Activated naive CD8-positive, alpha-beta T cell treated with anti-CD3 and anti-CD28 coated beads for 36 hours (primary cell): ENCODE results near the gene FHL5. TPM values are rescaled to one million over a fixed set of nuclear protein-coding genes. Genes with fewer than 3 reads are reported as not detected.
"Not testable (repeated sequence)": the region's sequence is repeated elsewhere in the genome, so short reads cannot be mapped to it uniquely, and the experiment has no call there.

Source experiments
- DNase-seq: peaks from one replicate; pipeline ENCODE4 v3.0.0; 2021
- H3K27ac Mint-ChIP-seq: one replicate; pipeline ENCODE4 v1.8.0; 2022; ENCODE audit warnings: mild to moderate bottlenecking, moderate library complexity, mixed read lengths
- H3K27me3 Mint-ChIP-seq: one replicate; pipeline ENCODE4 v1.8.0; 2022; ENCODE audit warnings: mild to moderate bottlenecking, mixed read lengths
- H3K36me3 Mint-ChIP-seq: one replicate; pipeline ENCODE4 v1.8.0; 2021; ENCODE audit warnings: mild to moderate bottlenecking, mixed read lengths
- H3K4me1 Mint-ChIP-seq: one replicate; pipeline ENCODE4 v1.8.0; 2021; ENCODE audit warnings: mixed read lengths
- H3K4me3 Mint-ChIP-seq: one replicate; pipeline ENCODE4 v1.8.0; 2022; ENCODE audit warnings: mild to moderate bottlenecking, moderate library complexity, mixed read lengths
- H3K9me3 Mint-ChIP-seq: one replicate; pipeline ENCODE4 v1.8.0; 2022; ENCODE audit warnings: mixed read lengths
- total RNA-seq, 2 experiments: library from RNA; stranded (reverse); gene quantifications; one replicate each; pipeline ENCODE4 v1.2.3, GENCODE V29; 2021

FHL5 gene
- total RNA-seq, 2 experiments from 2014 or later: not detected

DNA sequence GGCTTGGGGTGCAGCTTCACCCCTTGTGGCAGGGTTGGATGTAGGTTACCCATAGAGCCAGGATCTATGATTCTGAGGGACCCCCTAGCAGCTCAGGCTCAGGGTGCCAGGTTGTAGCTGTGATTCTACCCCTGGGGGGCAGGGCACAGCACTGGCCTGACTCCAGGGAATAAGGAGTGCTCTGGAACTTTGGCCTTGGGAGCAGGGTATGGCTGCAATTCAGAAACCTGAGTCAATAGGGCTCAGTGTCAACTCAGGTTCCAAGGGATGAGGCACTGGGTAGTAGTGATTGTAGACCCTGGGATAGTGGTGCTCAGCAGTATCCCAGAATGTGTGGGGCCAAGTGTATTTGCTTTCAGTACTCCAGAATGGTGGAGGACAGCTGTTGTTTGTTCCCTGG is 8.6 kb downstream of the FHL5 start:
- Mint-ChIP-seq H3K27me3 (peaks cover 15% of the 10 kb centered on the region), H3K27ac (no peak overlapping the region), H3K4me1 (no peaks in the 10 kb centered on the region), H3K36me3 (peaks cover 3% of the 10 kb centered on the region), H3K9me3 (peaks cover 20% of the 10 kb centered on the region), H3K4me3 (no peak overlapping the region)
- DNase-seq: no peak

DNA sequence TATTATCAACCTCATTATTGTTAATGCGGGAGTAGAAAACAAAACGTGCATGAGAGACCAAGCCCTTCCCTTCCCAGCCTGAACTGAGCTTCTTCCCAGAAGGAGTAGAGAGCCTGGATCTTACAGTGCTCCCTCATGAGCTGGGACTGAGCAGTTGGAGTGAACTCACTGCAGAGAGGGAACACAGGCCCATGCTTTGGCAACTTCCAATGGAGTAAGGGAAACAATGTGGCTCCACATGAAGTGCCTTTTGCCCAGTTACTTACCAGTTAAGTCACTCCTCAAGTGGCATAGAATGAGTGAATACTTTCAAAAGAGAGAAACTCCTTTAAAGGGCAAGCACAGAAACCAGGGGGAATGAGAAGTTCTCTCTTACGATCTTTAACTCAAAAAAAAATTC is 12.4 kb downstream of the FHL5 start:
- Mint-ChIP-seq H3K36me3 (peaks cover 1% of the 10 kb centered on the region), H3K9me3 (peaks cover 9% of the 10 kb centered on the region), H3K4me3 (no peak overlapping the region), H3K27ac (no peak overlapping the region), H3K27me3 (peaks cover 12% of the 10 kb centered on the region), H3K4me1 (no peaks in the 10 kb centered on the region)
- no peak for DNase-seq

DNA sequence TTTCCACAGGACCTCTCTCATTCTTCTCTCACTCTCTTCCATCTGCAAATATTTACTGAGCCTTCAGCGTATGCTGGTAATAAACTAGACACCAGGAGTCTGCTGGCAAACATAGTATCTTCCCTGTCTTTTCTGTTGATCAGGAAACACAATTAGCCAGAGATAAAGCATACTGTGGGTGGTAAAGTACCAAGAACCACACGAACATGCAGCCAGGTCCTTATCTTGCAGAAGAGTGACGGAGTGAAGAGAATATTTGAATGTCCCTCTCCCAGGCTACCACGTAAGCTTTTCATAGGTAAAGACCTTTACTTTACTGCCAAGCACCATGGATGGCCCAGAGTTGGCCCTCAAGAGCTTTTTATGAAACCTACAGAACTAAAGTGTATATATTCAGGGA is 13.3 kb downstream of the FHL5 start:
- peaks cover 8% of the 10 kb centered on the region for H3K27me3 Mint-ChIP-seq

GRCh38 chr6:96582021-96582420 is 19.1 kb downstream of the FHL5 start:
- Mint-ChIP-seq H3K4me3 (no peak overlapping the region), H3K9me3 (no peaks in the 10 kb centered on the region), H3K27me3 (peaks cover 19% of the 10 kb centered on the region), H3K4me1 (no peaks in the 10 kb centered on the region), H3K36me3 (no peaks in the 10 kb centered on the region), H3K27ac (no peak overlapping the region)
- no peak for DNase-seq

More for the DNA sequence above, 13.3 kb downstream of the FHL5 start:
- Mint-ChIP-seq H3K4me1 (no peaks in the 10 kb centered on the region), H3K27ac (no peak overlapping the region), H3K9me3 (peaks cover 3% of the 10 kb centered on the region), H3K4me3 (no peak overlapping the region), H3K36me3 (no peaks in the 10 kb centered on the region)
- no peak for DNase-seq

DNA sequence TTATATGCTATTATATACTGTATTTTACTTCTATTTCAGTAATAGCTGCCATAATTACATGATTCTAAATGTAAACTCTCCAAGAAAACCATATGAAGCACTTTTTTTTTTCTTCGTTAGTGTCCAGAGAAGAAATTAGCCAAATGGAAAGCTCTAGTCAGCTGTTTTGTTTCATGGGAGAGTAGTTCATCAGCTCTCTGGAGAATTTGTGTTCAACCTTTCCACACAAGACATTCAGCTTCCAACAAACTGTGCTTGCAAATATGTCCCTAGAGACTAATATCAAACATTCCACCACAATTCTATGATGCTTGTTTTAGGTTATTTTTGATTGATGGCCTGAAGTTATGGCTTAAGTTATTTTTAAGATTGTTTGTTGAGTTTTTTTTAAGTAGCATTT is 19.5 kb downstream of the FHL5 start:
- H3K27me3 Mint-ChIP-seq: peaks cover 19% of the 10 kb centered on the region
- H3K36me3 Mint-ChIP-seq: no peaks in the 10 kb centered on the region
- DNase-seq: no peak
- no peak overlapping the region for H3K4me3 Mint-ChIP-seq
- H3K4me1 Mint-ChIP-seq: no peaks in the 10 kb centered on the region
- no peak overlapping the region for H3K27ac Mint-ChIP-seq
- H3K9me3 Mint-ChIP-seq: no peaks in the 10 kb centered on the region

DNA sequence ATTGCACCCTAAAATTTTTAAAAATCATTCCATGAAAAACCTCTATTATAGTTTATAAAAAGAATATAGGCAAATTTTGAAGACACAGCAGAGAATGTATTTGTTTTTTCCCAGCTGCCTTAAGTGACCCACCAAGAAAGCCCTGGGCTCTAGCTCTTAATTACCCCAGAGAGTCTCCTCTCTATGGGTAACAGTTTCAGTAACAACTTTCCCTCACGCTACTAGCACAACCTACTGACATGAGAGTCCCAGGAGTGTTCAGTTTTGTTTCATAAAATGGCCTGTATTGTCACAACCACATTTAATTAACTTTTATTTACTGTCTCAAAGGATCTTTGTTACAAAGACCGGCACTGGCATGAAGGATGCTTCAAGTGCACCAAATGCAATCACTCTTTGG is 41.5 kb downstream of the FHL5 start:
- Mint-ChIP-seq H3K9me3 (no peaks in the 10 kb centered on the region), H3K4me1 (no peaks in the 10 kb centered on the region), H3K27ac (no peak overlapping the region), H3K27me3 (peaks cover 18% of the 10 kb centered on the region), H3K4me3 (no peak overlapping the region), H3K36me3 (no peaks in the 10 kb centered on the region)
- no peak for DNase-seq

DNA sequence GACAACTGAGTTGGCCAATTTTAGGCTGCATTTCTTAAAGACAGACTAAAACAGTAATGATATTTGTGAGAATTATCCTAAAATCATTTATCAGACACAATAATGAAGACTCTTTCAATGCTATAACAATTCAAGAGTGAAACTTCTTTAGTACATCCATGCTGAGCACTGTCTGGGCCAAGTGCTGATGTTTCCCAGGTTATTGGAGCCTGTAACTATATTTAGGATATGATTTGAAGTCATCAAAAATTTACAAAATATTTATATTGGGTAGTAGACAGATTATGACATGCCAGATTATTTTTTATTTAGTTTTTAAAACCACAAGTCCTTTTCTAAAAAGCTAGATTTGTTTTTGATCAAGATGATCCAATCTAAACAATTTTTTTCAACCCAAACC is 45.1 kb downstream of the FHL5 start:
- no peaks in the 10 kb centered on the region for H3K9me3 Mint-ChIP-seq
- H3K27me3 Mint-ChIP-seq: peaks cover 13% of the 10 kb centered on the region
- DNase-seq: no peak

GRCh38 chr6:96610019-96610418 is 47.1 kb downstream of the FHL5 start:
- H3K4me3 Mint-ChIP-seq: no peak overlapping the region
- peaks cover 9% of the 10 kb centered on the region for H3K27me3 Mint-ChIP-seq
- no peak overlapping the region for H3K27ac Mint-ChIP-seq
- no peaks in the 10 kb centered on the region for H3K4me1 Mint-ChIP-seq
- no peaks in the 10 kb centered on the region for H3K9me3 Mint-ChIP-seq
- no peak for DNase-seq
- no peaks in the 10 kb centered on the region for H3K36me3 Mint-ChIP-seq

More for the DNA sequence above, 45.1 kb downstream of the FHL5 start:
- Mint-ChIP-seq H3K27ac (no peak overlapping the region), H3K36me3 (no peaks in the 10 kb centered on the region), H3K4me3 (no peak overlapping the region), H3K4me1 (no peaks in the 10 kb centered on the region)

DNA sequence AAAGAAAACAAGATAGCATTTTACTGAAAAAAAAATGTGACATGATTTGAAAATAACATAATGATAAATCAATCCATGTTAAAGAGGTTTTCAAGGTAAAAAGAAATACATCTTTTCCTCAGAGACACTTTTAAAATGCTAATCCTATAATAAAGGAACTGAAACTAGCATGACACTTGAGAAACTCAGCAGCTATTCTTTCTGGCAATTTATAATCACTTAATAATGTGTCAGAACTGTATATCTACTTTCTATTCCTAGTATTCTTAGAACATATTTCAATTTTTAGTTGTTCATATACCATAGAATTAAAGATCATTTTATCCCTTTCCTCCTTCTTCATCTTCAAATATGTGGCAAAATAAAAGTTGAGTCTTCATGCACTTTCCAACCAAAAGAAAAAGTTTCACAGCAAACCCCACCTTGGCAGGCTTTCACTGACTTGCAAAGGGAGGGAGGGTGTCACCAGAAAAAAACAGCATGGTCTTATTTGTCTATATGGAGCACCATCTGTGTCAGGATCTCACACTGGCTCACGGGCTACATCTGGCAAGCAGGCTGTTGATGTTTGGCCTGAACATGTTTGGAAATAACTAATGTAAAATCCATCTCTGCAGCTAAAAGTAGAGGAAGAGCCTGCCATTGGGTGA is 48.5 kb downstream of the FHL5 start:
- Mint-ChIP-seq H3K9me3 (no peaks in the 10 kb centered on the region), H3K4me3 (no peak overlapping the region), H3K27ac (no peak overlapping the region), H3K36me3 (no peaks in the 10 kb centered on the region), H3K4me1 (no peaks in the 10 kb centered on the region), H3K27me3 (peaks cover 7% of the 10 kb centered on the region)
- no peak for DNase-seq

DNA sequence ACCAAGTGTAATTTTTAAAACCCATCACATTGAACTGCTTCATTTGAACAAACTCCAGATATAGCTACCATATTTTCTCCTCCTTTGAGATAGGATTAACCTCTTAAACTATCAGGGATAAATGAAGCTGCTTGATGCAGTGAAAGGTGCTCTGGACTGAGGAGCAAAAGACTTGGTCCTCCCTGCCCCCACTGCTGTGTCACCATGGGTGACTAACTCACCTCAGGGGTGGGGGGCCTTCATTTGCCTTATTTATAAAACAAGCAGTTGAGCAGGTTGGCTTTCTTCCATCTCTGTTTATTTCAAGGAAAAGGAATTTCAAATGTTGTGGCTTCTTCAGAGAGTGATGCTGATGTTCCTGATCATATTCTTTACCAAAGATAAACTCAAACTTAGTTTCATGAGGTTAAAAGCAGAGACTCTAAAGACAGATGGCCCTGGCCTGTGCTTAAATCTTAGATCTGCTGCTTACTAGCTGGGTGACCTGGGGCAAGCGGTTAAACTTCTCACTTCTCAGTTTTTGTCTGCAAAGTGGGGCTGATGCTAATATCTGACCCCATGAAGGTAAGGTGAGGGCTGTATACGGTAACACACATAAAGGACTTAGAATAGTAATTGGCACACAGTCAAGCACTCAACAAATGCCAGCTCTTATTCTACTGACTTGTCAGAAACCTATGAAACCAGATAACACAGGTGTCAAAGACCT is 50.5 kb downstream of the FHL5 start:
- H3K27me3 Mint-ChIP-seq: peaks cover 9% of the 10 kb centered on the region
- no peak for DNase-seq
- H3K36me3 Mint-ChIP-seq: no peaks in the 10 kb centered on the region
- H3K4me3 Mint-ChIP-seq: no peak overlapping the region
- no peaks in the 10 kb centered on the region for H3K4me1 Mint-ChIP-seq
- H3K9me3 Mint-ChIP-seq: no peaks in the 10 kb centered on the region
- H3K27ac Mint-ChIP-seq: no peak overlapping the region

- peaks cover 32% of the 10 kb centered on the region for H3K27me3 Mint-ChIP-seq
- H3K4me3 Mint-ChIP-seq: no peak overlapping the region
- no peaks in the 10 kb centered on the region for H3K4me1 Mint-ChIP-seq
- no peaks in the 10 kb centered on the region for H3K9me3 Mint-ChIP-seq
- H3K36me3 Mint-ChIP-seq: no peaks in the 10 kb centered on the region
- H3K27ac Mint-ChIP-seq: no peak overlapping the region
- no peak for DNase-seq
These were observed 57.9 kb downstream of the FHL5 start for GRCh38 chr6:96620851-96621250.

GRCh38 chr6:96621983-96622382 is 59.1 kb downstream of the FHL5 start:
- Mint-ChIP-seq H3K27me3 (peaks cover 28% of the 10 kb centered on the region), H3K36me3 (no peaks in the 10 kb centered on the region), H3K9me3 (no peaks in the 10 kb centered on the region), H3K27ac (no peak overlapping the region), H3K4me3 (no peak overlapping the region), H3K4me1 (no peaks in the 10 kb centered on the region)
- no peak for DNase-seq

GRCh38 chr6:96624957-96625356 is 62.0 kb downstream of the FHL5 start:
- DNase-seq: no peak
- Mint-ChIP-seq H3K4me3 (no peak overlapping the region), H3K27ac (no peak overlapping the region), H3K4me1 (no peaks in the 10 kb centered on the region), H3K27me3 (peaks cover 22% of the 10 kb centered on the region), H3K9me3 (no peaks in the 10 kb centered on the region), H3K36me3 (no peaks in the 10 kb centered on the region)

GRCh38 chr6:96626759-96627364 is 63.9 kb downstream of the FHL5 start:
- Mint-ChIP-seq H3K36me3 (no peaks in the 10 kb centered on the region), H3K4me3 (no peak overlapping the region), H3K4me1 (no peaks in the 10 kb centered on the region), H3K27ac (no peak overlapping the region), H3K27me3 (peaks cover 12% of the 10 kb centered on the region), H3K9me3 (no peaks in the 10 kb centered on the region)
- DNase-seq: no peak

DNA sequence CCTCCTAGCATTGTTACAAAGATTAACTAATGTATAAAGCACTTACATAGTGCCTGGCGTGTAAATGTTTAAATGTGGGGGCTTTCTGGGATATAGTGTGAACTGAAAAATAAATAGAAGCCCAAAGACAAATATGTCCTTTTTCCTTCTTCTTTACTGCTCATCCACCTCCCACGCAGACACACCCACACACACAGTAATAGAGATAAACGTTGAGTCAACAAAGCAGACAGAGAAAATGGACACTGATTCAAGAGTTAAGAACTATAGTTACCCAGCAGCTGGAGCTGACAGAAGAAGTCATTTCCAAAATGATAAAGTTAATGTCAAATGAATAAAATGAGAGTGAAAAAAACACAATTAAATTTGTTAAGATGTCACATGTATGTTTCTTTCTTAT is 68.3 kb downstream of the FHL5 start:
- Mint-ChIP-seq H3K4me1 (no peaks in the 10 kb centered on the region), H3K9me3 (no peaks in the 10 kb centered on the region), H3K36me3 (no peaks in the 10 kb centered on the region), H3K27ac (no peak overlapping the region), H3K4me3 (no peak overlapping the region), H3K27me3 (peaks cover 16% of the 10 kb centered on the region)
- no peak for DNase-seq

DNA sequence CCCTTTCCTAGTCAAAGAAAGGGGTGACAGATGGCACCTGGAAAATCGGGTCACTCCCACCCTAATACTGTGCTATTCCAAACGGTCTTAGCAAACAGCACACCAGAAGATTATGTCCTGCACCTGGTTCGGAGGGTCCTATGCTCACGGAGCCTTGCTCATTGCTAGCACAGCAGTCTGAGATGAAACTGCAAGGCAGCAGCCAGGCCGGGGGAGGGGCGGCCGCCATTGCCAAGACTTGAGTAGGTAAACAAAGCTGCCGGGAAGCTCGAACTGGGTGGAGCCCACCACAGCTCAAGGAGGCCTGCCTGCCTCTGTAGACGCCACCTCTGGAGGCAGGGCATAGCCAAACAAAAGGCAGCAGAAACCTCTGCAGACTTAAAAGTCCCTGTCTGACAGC is 75.1 kb downstream of the FHL5 start:
- not testable (repeated sequence) for H3K9me3 Mint-ChIP-seq, H3K27ac Mint-ChIP-seq, H3K4me1 Mint-ChIP-seq, H3K4me3 Mint-ChIP-seq, DNase-seq, H3K36me3 Mint-ChIP-seq
- H3K27me3 Mint-ChIP-seq: peaks cover 29% of the 10 kb centered on the region
